ENCODE measurements around the gene PTCSC3. TPM values are rescaled to one million over a fixed set of nuclear protein-coding genes. Genes with fewer than 3 reads are reported as not detected.

Gene PTCSC3
- total RNA-seq, 1 donor from 2014 or later: not detected

DNA sequence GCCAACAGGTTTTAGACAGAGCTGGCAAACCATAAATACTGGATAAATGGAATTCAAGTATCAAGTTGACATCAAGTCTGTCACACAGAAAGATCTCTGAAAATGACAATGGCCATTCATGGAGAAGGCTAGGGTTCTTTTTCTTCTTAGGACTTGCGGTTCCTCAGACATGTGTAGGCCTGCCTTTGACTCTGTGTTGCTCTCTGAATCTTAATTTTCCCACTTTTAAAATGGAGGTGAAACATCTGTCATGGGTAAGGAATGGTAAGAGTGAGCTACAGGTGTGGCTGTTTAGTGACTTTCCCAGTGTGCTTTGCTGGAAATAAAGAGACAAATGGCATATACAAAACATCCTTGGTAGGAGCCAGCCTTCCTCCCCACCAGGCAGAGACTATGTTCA lies 79.2 kb downstream of the PTCSC3 start:
- Mint-ChIP-seq H3K4me1 (ENCODE audit: low read depth, unreplicated experiment) (no peaks in the 10 kb centered on the region), H3K36me3 (ENCODE audit: low read depth, unreplicated experiment) (peaks cover 2% of the 10 kb centered on the region), H3K9me3 (ENCODE audit: unreplicated experiment) (no peaks in the 10 kb centered on the region), H3K27ac (ENCODE audit: unreplicated experiment) (no peak overlapping the region), H3K27me3 (ENCODE audit: low read depth, unreplicated experiment) (peaks cover 4% of the 10 kb centered on the region), H3K4me3 (ENCODE audit: unreplicated experiment) (no peak overlapping the region)
- DNase-seq (ENCODE audit: low read depth) (no peak), FAIRE-seq (no peak)
- no peak overlapping the region for H3K27ac ChIP-seq (ENCODE audit: low read depth, low read length)
- no peak overlapping the region for H3K9ac ChIP-seq (ENCODE audit: low read length)
- H2AFZ ChIP-seq (ENCODE audit: low read depth, low read length): no peak overlapping the region
- H3K9me3 ChIP-seq (ENCODE audit: insufficient read depth, low read depth, low read length): no peaks in the 10 kb centered on the region
- H3K27me3 ChIP-seq (ENCODE audit: insufficient read depth, low read length): no peaks in the 10 kb centered on the region
- no peaks in the 10 kb centered on the region for H3K36me3 ChIP-seq (ENCODE audit: insufficient read depth, low read length)
- no peaks in the 10 kb centered on the region for H3K79me2 ChIP-seq (ENCODE audit: insufficient read depth, low read length)
- TF ChIP-seq, protein P1, sequence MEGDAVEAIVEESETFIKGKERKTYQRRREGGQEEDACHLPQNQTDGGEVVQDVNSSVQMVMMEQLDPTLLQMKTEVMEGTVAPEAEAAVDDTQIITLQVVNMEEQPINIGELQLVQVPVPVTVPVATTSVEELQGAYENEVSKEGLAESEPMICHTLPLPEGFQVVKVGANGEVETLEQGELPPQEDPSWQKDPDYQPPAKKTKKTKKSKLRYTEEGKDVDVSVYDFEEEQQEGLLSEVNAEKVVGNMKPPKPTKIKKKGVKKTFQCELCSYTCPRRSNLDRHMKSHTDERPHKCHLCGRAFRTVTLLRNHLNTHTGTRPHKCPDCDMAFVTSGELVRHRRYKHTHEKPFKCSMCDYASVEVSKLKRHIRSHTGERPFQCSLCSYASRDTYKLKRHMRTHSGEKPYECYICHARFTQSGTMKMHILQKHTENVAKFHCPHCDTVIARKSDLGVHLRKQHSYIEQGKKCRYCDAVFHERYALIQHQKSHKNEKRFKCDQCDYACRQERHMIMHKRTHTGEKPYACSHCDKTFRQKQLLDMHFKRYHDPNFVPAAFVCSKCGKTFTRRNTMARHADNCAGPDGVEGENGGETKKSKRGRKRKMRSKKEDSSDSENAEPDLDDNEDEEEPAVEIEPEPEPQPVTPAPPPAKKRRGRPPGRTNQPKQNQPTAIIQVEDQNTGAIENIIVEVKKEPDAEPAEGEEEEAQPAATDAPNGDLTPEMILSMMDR (IDR thresholded peaks at IDR 0.05; ENCODE audit: insufficient read depth, low read depth, low read length): no peak
- TF ChIP-seq EZH2 (IDR thresholded peaks at IDR 0.05; ENCODE audit: insufficient read depth, low read length): no peak
- no peaks in the 10 kb centered on the region for H3K4me1 ChIP-seq (ENCODE audit: insufficient read depth, low read length)
- H3K4me2 ChIP-seq (ENCODE audit: low read length): no peak overlapping the region
- H3K4me3 ChIP-seq (ENCODE audit: insufficient read depth, low read depth, low read length): no peak overlapping the region
- no peaks in the 10 kb centered on the region for H4K20me1 ChIP-seq (ENCODE audit: insufficient read depth, low read length)

DNA sequence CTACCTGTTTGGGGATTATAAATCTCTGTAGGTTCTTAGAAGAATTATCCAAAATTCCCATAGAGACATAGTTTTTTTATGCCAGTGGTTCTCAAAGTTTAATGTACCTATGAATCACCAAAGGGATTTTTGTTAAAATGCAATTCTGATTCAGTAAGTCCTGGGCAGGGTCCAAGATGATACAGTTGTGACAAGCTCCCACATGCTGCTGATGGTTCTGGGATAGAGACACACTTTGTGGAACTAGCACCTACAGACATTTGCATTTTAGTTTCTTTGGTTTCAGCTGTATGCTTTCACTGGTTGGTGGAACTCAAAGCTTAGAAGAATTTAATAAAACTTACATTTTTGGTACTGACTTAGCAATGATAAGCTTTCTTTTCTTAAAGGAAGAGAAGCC lies 80.4 kb downstream of the PTCSC3 start:
- no peaks in the 10 kb centered on the region for H3K27me3 ChIP-seq (ENCODE audit: insufficient read depth, low read length)
- H3K36me3 ChIP-seq (ENCODE audit: insufficient read depth, low read length): no peaks in the 10 kb centered on the region
- no peaks in the 10 kb centered on the region for H4K20me1 ChIP-seq (ENCODE audit: insufficient read depth, low read length)
- peak; percentile 57 for DNase-seq (ENCODE audit: low read depth)
- H3K4me3 Mint-ChIP-seq (ENCODE audit: unreplicated experiment): no peak overlapping the region
- TF ChIP-seq, protein P1 (IDR thresholded peaks at IDR 0.05; ENCODE audit: insufficient read depth, low read depth, low read length): no peak
- TF ChIP-seq EZH2 (IDR thresholded peaks at IDR 0.05; ENCODE audit: insufficient read depth, low read length): no peak
- no peak for FAIRE-seq
- H3K4me3 ChIP-seq (ENCODE audit: insufficient read depth, low read depth, low read length): no peak overlapping the region
- no peak overlapping the region for H3K27ac ChIP-seq (ENCODE audit: low read depth, low read length)
- peaks cover 3% of the 10 kb centered on the region for H3K4me1 Mint-ChIP-seq (ENCODE audit: low read depth, unreplicated experiment)
- H3K79me2 ChIP-seq (ENCODE audit: insufficient read depth, low read length): no peaks in the 10 kb centered on the region
- H3K27ac Mint-ChIP-seq (ENCODE audit: unreplicated experiment): no peak overlapping the region
- no peak overlapping the region for H3K9ac ChIP-seq (ENCODE audit: low read length)
- H3K9me3 Mint-ChIP-seq (ENCODE audit: unreplicated experiment): no peaks in the 10 kb centered on the region
- no peak overlapping the region for H2AFZ ChIP-seq (ENCODE audit: low read depth, low read length)
- H3K9me3 ChIP-seq (ENCODE audit: insufficient read depth, low read depth, low read length): no peaks in the 10 kb centered on the region
- H3K36me3 Mint-ChIP-seq (ENCODE audit: low read depth, unreplicated experiment): peaks cover 2% of the 10 kb centered on the region
- peaks cover 5% of the 10 kb centered on the region for H3K4me1 ChIP-seq (ENCODE audit: insufficient read depth, low read length)
- no peak overlapping the region for H3K4me2 ChIP-seq (ENCODE audit: low read length)
- peaks cover 4% of the 10 kb centered on the region for H3K27me3 Mint-ChIP-seq (ENCODE audit: low read depth, unreplicated experiment)

GRCh38 chr14:36094963-36095362 lies 81.6 kb downstream of the PTCSC3 start:
- no peak for DNase-seq (ENCODE audit: low read depth)
- TF ChIP-seq, protein P1 (IDR thresholded peaks at IDR 0.05; ENCODE audit: insufficient read depth, low read depth, low read length): no peak
- no peak for TF ChIP-seq EZH2 (IDR thresholded peaks at IDR 0.05; ENCODE audit: insufficient read depth, low read length)
- Histone ChIP-seq H3K9ac (ENCODE audit: low read length) (no peak overlapping the region), H3K27me3 (ENCODE audit: insufficient read depth, low read length) (no peaks in the 10 kb centered on the region), H3K79me2 (ENCODE audit: insufficient read depth, low read length) (no peaks in the 10 kb centered on the region), H3K9me3 (ENCODE audit: insufficient read depth, low read depth, low read length) (no peaks in the 10 kb centered on the region), H3K4me2 (ENCODE audit: low read length) (no peak overlapping the region), H4K20me1 (ENCODE audit: insufficient read depth, low read length) (no peaks in the 10 kb centered on the region), H3K36me3 (ENCODE audit: insufficient read depth, low read length) (no peaks in the 10 kb centered on the region), H3K27ac (ENCODE audit: low read depth, low read length) (no peak overlapping the region), H2AFZ (ENCODE audit: low read depth, low read length) (no peak overlapping the region), H3K4me1 (ENCODE audit: insufficient read depth, low read length) (peaks cover 12% of the 10 kb centered on the region), H3K4me3 (ENCODE audit: insufficient read depth, low read depth, low read length) (no peak overlapping the region)
- H3K27me3 Mint-ChIP-seq (ENCODE audit: low read depth, unreplicated experiment): peaks cover 4% of the 10 kb centered on the region
- no peak overlapping the region for H3K4me3 Mint-ChIP-seq (ENCODE audit: unreplicated experiment)
- no peak overlapping the region for H3K27ac Mint-ChIP-seq (ENCODE audit: unreplicated experiment)
- peaks cover 2% of the 10 kb centered on the region for H3K36me3 Mint-ChIP-seq (ENCODE audit: low read depth, unreplicated experiment)
- H3K4me1 Mint-ChIP-seq (ENCODE audit: low read depth, unreplicated experiment): peaks cover 6% of the 10 kb centered on the region
- H3K9me3 Mint-ChIP-seq (ENCODE audit: unreplicated experiment): no peaks in the 10 kb centered on the region
- no peak for FAIRE-seq

All from astrocyte (in vitro differentiated cells and primary cell).